Measurements from ENCODE around the gene BEAN1. TPM values are rescaled to one million over a fixed set of nuclear protein-coding genes. Genes with fewer than 3 reads are reported as not detected.
A peak's percentile ranks its signal among the peaks of the same experiment; 100 is the strongest.

Gene BEAN1
- total RNA-seq, 1 experiment from 2014 or later: not detected

- DNase-seq (ENCODE audit: low read depth in 1 of 2, low spot score in 2 of 2): peak in 1 of 2 experiments; percentile 34
- no peaks in the 10 kb centered on the region for H3K4me1 ChIP-seq (replicated peaks)
- no peaks in the 10 kb centered on the region for H3K36me3 ChIP-seq
- H3K27ac ChIP-seq: no peak overlapping the region
- no peaks in the 10 kb centered on the region for H3K9me3 ChIP-seq (replicated peaks)
- no peak overlapping the region for H3K4me3 ChIP-seq
- H3K27me3 ChIP-seq (replicated peaks): no peaks in the 10 kb centered on the region
Observed at GRCh38 chr16:66479661-66480264, 52.7 kb downstream of the BEAN1 start.

GRCh38 chr16:66480265-66481080 is 53.4 kb downstream of the BEAN1 start:
- Histone ChIP-seq H3K4me3 (no peak overlapping the region), H3K27me3 (replicated peaks) (no peaks in the 10 kb centered on the region), H3K27ac (no peak overlapping the region), H3K4me1 (replicated peaks) (no peaks in the 10 kb centered on the region), H3K36me3 (no peaks in the 10 kb centered on the region), H3K9me3 (replicated peaks) (no peaks in the 10 kb centered on the region)
- peak in 1 of 2 experiments; percentile 34 for DNase-seq (ENCODE audit: low read depth in 1 of 2, low spot score in 2 of 2)

- H3K4me3 ChIP-seq: no peak overlapping the region
- H3K9me3 ChIP-seq (replicated peaks): no peaks in the 10 kb centered on the region
Observed at GRCh38 chr16:66481081-66481942, 54.2 kb downstream of the BEAN1 start.

DNA sequence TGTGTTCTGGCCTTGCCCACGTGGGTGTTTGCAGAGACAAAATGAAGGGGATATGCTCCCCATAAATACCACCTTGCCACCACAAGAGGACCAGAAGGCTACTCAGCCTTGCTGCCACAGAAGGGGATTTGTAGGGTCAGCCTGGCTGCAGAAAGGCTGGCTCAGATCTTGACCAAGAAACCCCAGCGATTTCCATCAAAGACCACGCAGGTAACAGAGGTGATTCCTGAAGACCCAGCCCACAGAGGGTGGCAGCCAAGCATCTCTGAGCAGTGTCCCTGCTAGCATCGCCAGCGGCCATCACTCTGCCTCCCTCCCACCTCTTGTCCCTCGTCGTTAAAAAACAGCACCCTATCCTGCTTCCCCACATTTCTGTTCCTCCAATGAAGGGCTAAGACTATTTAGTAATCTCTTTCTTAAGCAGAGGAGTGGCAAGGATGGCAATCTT is 54.9 kb downstream of the BEAN1 start:
- DNase-seq (ENCODE audit: low read depth in 1 of 2, low spot score in 2 of 2): peak in 1 of 2 experiments; percentile 22

More at GRCh38 chr16:66481081-66481942, 54.2 kb downstream of the BEAN1 start:
- Histone ChIP-seq H3K27ac (no peak overlapping the region), H3K4me1 (replicated peaks) (no peaks in the 10 kb centered on the region), H3K27me3 (replicated peaks) (no peaks in the 10 kb centered on the region), H3K36me3 (no peaks in the 10 kb centered on the region)
- DNase-seq (ENCODE audit: low read depth in 1 of 2, low spot score in 2 of 2): peak in 1 of 2 experiments; percentile 39

GRCh38 chr16:66483689-66484452 is 56.8 kb downstream of the BEAN1 start:
- Histone ChIP-seq H3K27me3 (replicated peaks) (no peaks in the 10 kb centered on the region), H3K27ac (no peak overlapping the region), H3K4me3 (no peak overlapping the region), H3K4me1 (replicated peaks) (no peaks in the 10 kb centered on the region), H3K36me3 (no peaks in the 10 kb centered on the region), H3K9me3 (replicated peaks) (no peaks in the 10 kb centered on the region)
- peak; percentile 58 to 80 for DNase-seq (ENCODE audit: low read depth in 1 of 2, low spot score in 2 of 2)

More for the DNA sequence above, 54.9 kb downstream of the BEAN1 start:
- Histone ChIP-seq H3K36me3 (no peaks in the 10 kb centered on the region), H3K9me3 (replicated peaks) (no peaks in the 10 kb centered on the region), H3K27me3 (replicated peaks) (no peaks in the 10 kb centered on the region), H3K27ac (no peak overlapping the region), H3K4me1 (replicated peaks) (no peaks in the 10 kb centered on the region), H3K4me3 (no peak overlapping the region)

- Histone ChIP-seq H3K27ac (no peak overlapping the region), H3K9me3 (replicated peaks) (no peaks in the 10 kb centered on the region), H3K4me3 (no peak overlapping the region), H3K4me1 (replicated peaks) (no peaks in the 10 kb centered on the region), H3K27me3 (replicated peaks) (no peaks in the 10 kb centered on the region), H3K36me3 (no peaks in the 10 kb centered on the region)
- DNase-seq (ENCODE audit: low read depth in 1 of 2, low spot score in 2 of 2): peak in 1 of 2 experiments; percentile 25
Observed at GRCh38 chr16:66484453-66485213, 57.5 kb downstream of the BEAN1 start.

DNA sequence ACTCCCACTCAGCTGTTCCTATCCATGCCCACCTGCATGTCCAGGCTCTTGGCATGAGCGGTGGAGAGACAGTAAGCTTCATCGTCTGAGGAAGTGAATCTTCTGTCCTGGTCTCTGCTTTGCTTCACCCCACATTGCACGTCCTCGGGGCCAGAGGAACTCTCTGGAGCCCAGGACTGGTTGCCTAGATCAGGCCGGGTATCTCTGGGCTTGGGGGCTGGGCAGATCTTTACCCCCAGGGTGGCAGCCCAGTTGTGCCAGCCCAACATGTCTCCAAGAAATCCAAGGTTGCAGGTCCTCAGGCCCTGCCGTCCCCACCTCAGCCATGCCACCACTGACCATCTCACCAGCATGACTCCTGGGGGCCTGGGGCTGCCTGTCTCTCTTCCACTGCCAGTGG is 58.3 kb downstream of the BEAN1 start:
- H3K4me1 ChIP-seq (replicated peaks): no peaks in the 10 kb centered on the region
- no peaks in the 10 kb centered on the region for H3K9me3 ChIP-seq (replicated peaks)
- no peaks in the 10 kb centered on the region for H3K27me3 ChIP-seq (replicated peaks)
- no peaks in the 10 kb centered on the region for H3K36me3 ChIP-seq
- H3K27ac ChIP-seq: no peak overlapping the region
- peak in 1 of 2 experiments; percentile 24 for DNase-seq (ENCODE audit: low read depth in 1 of 2, low spot score in 2 of 2)
- no peak overlapping the region for H3K4me3 ChIP-seq

DNA sequence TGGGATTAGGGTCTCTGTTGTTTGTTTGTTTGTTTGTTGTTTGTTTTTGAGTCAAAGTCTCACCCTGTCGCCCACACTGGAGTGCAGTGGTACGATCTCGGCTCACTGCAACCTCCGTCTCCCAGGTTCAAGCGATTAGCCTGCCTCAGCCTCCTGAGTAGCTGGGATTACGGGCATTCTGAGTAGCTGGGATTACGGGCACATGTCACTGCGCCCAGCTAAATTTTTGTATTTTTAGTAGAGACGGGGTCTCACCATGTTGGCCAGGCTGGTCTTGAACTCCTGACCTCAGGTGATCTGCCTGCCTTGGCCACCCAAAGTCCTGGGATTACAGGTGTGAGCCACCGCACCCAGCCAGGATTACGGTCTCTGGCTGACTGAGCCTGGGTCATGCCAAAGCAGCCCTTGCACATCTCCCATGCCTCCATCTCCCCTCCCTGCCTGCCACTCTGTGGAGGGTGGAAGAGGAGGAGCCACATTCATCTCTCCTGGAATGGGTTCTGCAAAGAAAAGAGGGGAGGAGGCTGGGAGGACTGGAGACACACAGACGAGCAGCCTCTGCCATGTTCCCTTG is 59.2 kb downstream of the BEAN1 start:
- no peaks in the 10 kb centered on the region for H3K36me3 ChIP-seq
- no peaks in the 10 kb centered on the region for H3K4me1 ChIP-seq (replicated peaks)
- H3K9me3 ChIP-seq (replicated peaks): no peaks in the 10 kb centered on the region
- H3K27me3 ChIP-seq (replicated peaks): no peaks in the 10 kb centered on the region
- peak in 1 of 2 experiments; percentile 16 for DNase-seq (ENCODE audit: low read depth in 1 of 2, low spot score in 2 of 2)
- no peak overlapping the region for H3K4me3 ChIP-seq
- H3K27ac ChIP-seq: no peak overlapping the region

DNA sequence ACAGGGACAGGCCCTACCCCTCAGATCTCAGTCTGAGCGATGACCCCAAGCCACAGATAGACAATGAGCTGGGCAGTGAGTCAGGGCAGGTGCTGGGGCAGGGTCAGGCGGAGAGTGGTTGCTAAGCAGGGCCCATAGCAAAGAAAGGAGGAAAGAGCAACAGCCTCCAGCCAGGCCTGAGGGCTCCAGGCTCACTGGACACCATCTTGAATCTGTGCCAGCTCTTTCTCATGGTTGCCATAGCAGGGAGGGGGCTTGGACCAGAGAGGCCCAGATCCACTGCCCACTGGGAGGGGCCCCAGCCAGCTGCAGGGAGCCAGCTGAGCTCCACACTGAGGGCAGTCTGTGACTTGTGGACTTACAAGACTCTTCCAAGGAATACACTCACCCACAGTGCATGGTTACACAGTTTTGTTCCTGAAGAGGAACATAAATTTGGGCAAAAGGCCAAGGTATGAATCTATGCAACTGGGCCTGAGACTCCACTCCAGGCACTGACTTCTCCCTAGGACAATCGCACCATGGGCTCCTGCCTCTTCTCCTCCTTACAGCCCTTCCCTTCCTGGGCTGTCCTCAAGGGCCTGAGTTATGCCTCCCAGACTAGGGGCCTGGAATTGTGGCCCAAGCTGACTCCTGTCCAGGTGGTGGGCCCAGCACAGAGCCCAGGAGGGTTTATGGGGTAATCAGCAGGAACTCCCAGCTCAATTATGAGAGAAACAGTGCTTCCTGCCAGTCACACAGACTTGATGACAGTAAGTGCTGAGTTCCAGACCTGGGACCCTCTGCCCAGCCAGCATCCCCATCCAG is 59.9 kb downstream of the BEAN1 start:
- Histone ChIP-seq H3K4me3 (no peak overlapping the region), H3K36me3 (no peaks in the 10 kb centered on the region), H3K27me3 (replicated peaks) (no peaks in the 10 kb centered on the region), H3K27ac (no peak overlapping the region), H3K9me3 (replicated peaks) (no peaks in the 10 kb centered on the region), H3K4me1 (replicated peaks) (no peaks in the 10 kb centered on the region)
- DNase-seq (ENCODE audit: low read depth in 1 of 2, low spot score in 2 of 2): peak in 1 of 2 experiments; percentile 32

- Histone ChIP-seq H3K27me3 (replicated peaks) (no peaks in the 10 kb centered on the region), H3K4me1 (replicated peaks) (no peaks in the 10 kb centered on the region), H3K4me3 (no peak overlapping the region), H3K36me3 (no peaks in the 10 kb centered on the region), H3K27ac (no peak overlapping the region), H3K9me3 (replicated peaks) (no peaks in the 10 kb centered on the region)
- DNase-seq (ENCODE audit: low read depth in 1 of 2, low spot score in 2 of 2): peak in 1 of 2 experiments; percentile 32
Observed at GRCh38 chr16:66487580-66488275, 60.6 kb downstream of the BEAN1 start.

DNA sequence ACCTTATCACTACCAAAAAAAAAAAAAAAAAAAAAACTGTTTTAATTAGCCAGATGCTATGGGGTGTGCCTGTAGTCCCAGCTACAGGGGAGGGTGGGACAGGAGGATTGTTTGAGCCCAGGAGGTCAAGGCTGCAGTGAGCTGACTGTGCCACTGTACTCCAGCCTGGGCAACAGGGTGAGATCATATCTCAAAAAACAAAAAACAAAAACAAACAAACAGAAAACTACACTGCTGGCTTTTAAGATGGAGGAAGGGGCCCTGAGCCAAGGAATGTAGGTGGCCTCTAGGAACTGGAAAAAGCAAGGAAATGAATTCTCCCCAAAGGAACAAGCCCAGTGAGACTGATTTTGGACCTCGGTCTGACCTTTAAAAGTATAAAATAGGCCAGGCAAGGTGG is 61.4 kb downstream of the BEAN1 start:
- Histone ChIP-seq H3K4me3 (no peak overlapping the region), H3K36me3 (no peaks in the 10 kb centered on the region), H3K4me1 (replicated peaks) (no peaks in the 10 kb centered on the region), H3K27ac (no peak overlapping the region), H3K9me3 (replicated peaks) (no peaks in the 10 kb centered on the region), H3K27me3 (replicated peaks) (no peaks in the 10 kb centered on the region)
- no peak for DNase-seq (ENCODE audit: low read depth in 1 of 2, low spot score in 2 of 2)

Data from SJSA1 (cell line).